Measurements from ENCODE around the gene CTNNA1. TPM values are rescaled to one million over a fixed set of nuclear protein-coding genes. Genes with fewer than 3 reads are reported as not detected.

CTNNA1 gene
- total and polyA plus RNA-seq, 9 of the 15 experiments (the other 6 are each of a cell fraction or from before 2014, with no cell fraction given): 29.6 to 117 (median 89.1) TPM

- ChIA-PET POLR2A (interaction anchor here (1.3 kb wide), 1 partner anchor 16 kb away, joined by 4 read pairs; no protein-coding TSS in a partner anchor), CTCF (ENCODE audit: low intra/inter-chr PET ratio) (no interaction called here)
- TF ChIP-seq FUS (optimal IDR thresholded peaks at IDR 0.05; ENCODE audit: low read depth, low read length) (no peak), SP2 (IDR thresholded peaks at IDR 0.05; ENCODE audit: extremely low read depth, low read depth, low read length, poor library complexity, severe bottlenecking) (no peak), ZKSCAN3 (CRISPR knock-in tag; IDR thresholded peaks at IDR 0.05) (no peak), PKNOX1 (IDR thresholded peaks at IDR 0.05) (no peak), ELF2 (CRISPR knock-in tag; IDR thresholded peaks at IDR 0.05) (no peak), ELF4 (CRISPR knock-in tag; IDR thresholded peaks at IDR 0.05) (no peak), UBTF (IDR thresholded peaks at IDR 0.05; ENCODE audit: borderline replicate concordance in 1 of 2, low read depth in 2 of 2, low read length in 2 of 2) (no peak), ZNF277 (CRISPR knock-in tag; IDR thresholded peaks at IDR 0.05; ENCODE audit: borderline replicate concordance) (no peak), CCNT2 (IDR thresholded peaks at IDR 0.05; ENCODE audit: borderline replicate concordance, extremely low read depth, insufficient read length, low read depth, low read length) (no peak), BDP1 (IDR thresholded peaks at IDR 0.05; ENCODE audit: insufficient read depth, insufficient read length) (no peak), ZC3H11A (IDR thresholded peaks at IDR 0.05; ENCODE audit: low read depth, low read length) (no peak)
- Histone ChIP-seq H3K36me3 (ENCODE audit: control insufficient read depth, insufficient read depth, low read length) (peaks cover 4% of the 10 kb centered on the region; the same call in 2 of the 3 replicates), H3K27ac (ENCODE audit: extremely low read depth, low read depth, low read length) (no peak overlapping the region), H3K4me2 (ENCODE audit: insufficient read depth, low read length) (no peak overlapping the region), H3K9ac (ENCODE audit: insufficient read depth in 1 of 2, low read depth in 2 of 2, low read length in 2 of 2) (no peak overlapping the region), H3K79me2 (ENCODE audit: control insufficient read depth, insufficient read depth, low read length) (no peaks in the 10 kb centered on the region), H3K4me1 (replicated peaks in 1 of 2; ENCODE audit: control insufficient read depth in 2 of 2, insufficient read depth in 2 of 2, low read length in 2 of 2) (peaks cover 0 to 24% of the 10 kb centered on the region in 2 experiments; a peak in 2 of 5 replicates), H3K4me3 (no peak overlapping the region), H2AFZ (ENCODE audit: low read depth, low read length) (no peak overlapping the region), H3K27me3 (ENCODE audit: control insufficient read depth in 2 of 2, insufficient read depth in 2 of 2, low read length in 2 of 2) (no peaks in the 10 kb centered on the region), H4K20me1 (replicated peaks; ENCODE audit: control insufficient read depth, insufficient read depth, low read length) (no peaks in the 10 kb centered on the region), H3K9me3 (replicated peaks; ENCODE audit: control insufficient read depth, insufficient read depth, low read depth, low read length) (no peaks in the 10 kb centered on the region), H3K9me1 (ENCODE audit: control insufficient read depth, insufficient read depth, low read length) (peaks cover 2% of the 10 kb centered on the region)
- ATAC-seq: no peak
- WGBS (ENCODE audit: insufficient coverage, low coverage, missing lambda C conversion rate): 38% methylated on average over 3 of the region's 3 CpGs
- no peak for DNase-seq (ENCODE audit: extremely low read depth in 1 of 4, low spot score in 3 of 4)
- intact Hi-C loops (cut with micrococcal nuclease) (no loop called here), in situ Hi-C loops (cut with MboI) (no loop called here)
- no peak for FAIRE-seq
- BruUV-seq (replicated peaks): no TSS peak
Measured at GRCh38 chr5:138949988-138950387, 196.8 kb downstream of the CTNNA1 start.

Data from K562 (cell line).